HepG2 (cell line): Measurements from ENCODE around the gene PRKG1. TPM values are rescaled to one million over a fixed set of nuclear protein-coding genes. Genes with fewer than 3 reads are reported as not detected.

Experiments used
- ATAC-seq: fragments of 200-7000 bp; cut with Tn5 transposase; 3 replicates; pipeline ENCODE4 v1.9.1; 2020; ENCODE audit warnings: mild to moderate bottlenecking, moderate library complexity
- BruUV-seq: library from RNA; stranded (reverse); fragments of 400-500 nt; replicated peaks from 2 replicates; lab custom pipeline; 2021; lab: Mats Ljungman, UMichigan
- CTCF ChIA-PET: fragments of 300-600 bp; formaldehyde crosslinking; extraction: SDS; loops from one replicate; lab custom pipeline; 2021; ENCODE audit warnings: low total read pairs, inconsistent platforms, low intra/inter-chr PET ratio; lab: Yijun Ruan, JAX
- POLR2A ChIA-PET: fragments of 350-600 bp; sonication (Branson Sonifier 250); formaldehyde crosslinking; loops from one replicate; lab custom pipeline; 2020; ENCODE audit warnings: antibody characterized with exemption, inconsistent platforms; lab: Yijun Ruan, JAX
- DNase-seq: peaks from one replicate; pipeline ENCODE4 v3.0.0-alpha.2; 2015; ENCODE audit warnings: low spot score
- FAIRE-seq: peaks from 3 replicates; lab custom pipeline; 2011; peaks lifted over from hg19 to GRCh38; lab: Jason Lieb, UNC
- H2AFZ ChIP-seq: one replicate; pipeline ENCODE4 v1.6.1; 2011; ENCODE audit warnings: low read length, inconsistent platforms
- H3K27ac ChIP-seq: fragments of 300-600 bp; 3 replicates; pipeline ENCODE4 v1.8.0; 2011; ENCODE audit warnings: mixed run types, mild to moderate bottlenecking, mixed read lengths, low read length, inconsistent platforms; ENCODE audit not compliant: insufficient read depth; ENCODE audit errors: extremely low read length
- H3K27me3 ChIP-seq, 2 experiments: fragments of 200-600 bp in 1 of 2; 2 replicates in 1 of 2; 3 replicates in 1 of 2; pipeline versions ENCODE4 v1.6.0 to v1.8.0; 2011; ENCODE audit warnings: low read length in 2 of 2, mild to moderate bottlenecking in 2 of 2, moderate library complexity in 2 of 2, inconsistent platforms in 1 of 2; ENCODE audit not compliant: insufficient read depth in 2 of 2, control insufficient read depth in 1 of 2
- H3K36me3 ChIP-seq, 2 experiments: fragments of 200-600 bp in 1 of 2; replicated peaks in 1 of 2; 2 replicates in 1 of 2; 3 replicates in 1 of 2; pipeline versions ENCODE4 v1.5.1 to v1.8.0; 2011; ENCODE audit warnings: low read length in 2 of 2, inconsistent platforms in 1 of 2; ENCODE audit not compliant: insufficient read depth in 2 of 2, control insufficient read depth in 1 of 2
- H3K4me1 ChIP-seq: 2 replicates; pipeline ENCODE4 v1.5.1; 2012; ENCODE audit warnings: low read length, inconsistent platforms; ENCODE audit not compliant: insufficient read depth
- H3K4me2 ChIP-seq: 2 replicates; pipeline ENCODE4 v1.6.0; 2011; ENCODE audit warnings: low read depth, low read length, inconsistent platforms
- H3K4me3 ChIP-seq, 3 experiments: fragments of 200-600 bp in 1 of 3; sonication (generic), shearing (Covaris generic) in 1 of 3; replicated peaks in 1 of 3; 2 replicates each; pipeline ENCODE4 v1.5.1; 2011 to 2016; ENCODE audit warnings: low read length in 3 of 3, inconsistent platforms in 2 of 3, low read depth in 2 of 3, mild to moderate bottlenecking in 2 of 3, control low read depth in 1 of 3, mixed read lengths in 1 of 3; ENCODE audit not compliant: insufficient read depth in 1 of 3
- H3K79me2 ChIP-seq: one replicate; pipeline ENCODE4 v1.6.1; 2011; ENCODE audit warnings: low read length, inconsistent platforms; ENCODE audit not compliant: insufficient read depth
- H3K9ac ChIP-seq: 2 replicates; pipeline ENCODE4 v1.6.0; 2011; ENCODE audit warnings: mild to moderate bottlenecking, low read depth, low read length, inconsistent platforms; ENCODE audit not compliant: insufficient read depth
- H3K9me3 ChIP-seq: 2 replicates; pipeline ENCODE4 v1.5.1; 2012; ENCODE audit warnings: mild to moderate bottlenecking, low read length
- H4K20me1 ChIP-seq: 2 replicates; pipeline ENCODE4 v1.6.0; 2011; ENCODE audit warnings: inconsistent platforms, mild to moderate bottlenecking, low read length, moderate library complexity; ENCODE audit not compliant: insufficient read depth
- HDAC2 ChIP-seq: sonication (generic); formaldehyde crosslinking; IDR thresholded peaks from 2 replicates; pipeline ENCODE4 v1.4.0; 2020; ENCODE audit warnings: missing genetic modification reagents
- HNF1B ChIP-seq: sonication (generic); formaldehyde crosslinking; IDR thresholded peaks from 2 replicates; pipeline ENCODE4 v1.5.1; 2020; ENCODE audit warnings: mild to moderate bottlenecking, moderate library complexity, missing genetic modification reagents
- NFIB ChIP-seq: sonication (generic); formaldehyde crosslinking; IDR thresholded peaks from 2 replicates; pipeline ENCODE4 v1.9.0; 2021; ENCODE audit warnings: missing genetic modification reagents, mild to moderate bottlenecking, borderline replicate concordance
- NKX3-1 ChIP-seq: sonication (generic); formaldehyde crosslinking; IDR thresholded peaks from 2 replicates; pipeline ENCODE4 v1.5.0; 2020; ENCODE audit warnings: missing genetic modification reagents
- PITX1 ChIP-seq: sonication (generic); formaldehyde crosslinking; IDR thresholded peaks from 2 replicates; pipeline ENCODE4 v1.5.1; 2020; ENCODE audit warnings: mild to moderate bottlenecking, missing genetic modification reagents
- RFX1 ChIP-seq: fragments of 450-650 bp; IDR thresholded peaks from 2 replicates; pipeline ENCODE4 v1.6.1; 2017
- SKI ChIP-seq: fragments of 450-650 bp; IDR thresholded peaks from one replicate; pipeline ENCODE4 v1.6.1; 2018; ENCODE audit warnings: mild to moderate bottlenecking; ENCODE audit not compliant: partially characterized antibody
- SP140L ChIP-seq: sonication (generic); formaldehyde crosslinking; IDR thresholded peaks from 2 replicates; pipeline ENCODE4 v1.4.0; 2020; ENCODE audit warnings: missing genetic modification reagents, borderline replicate concordance
- ZNF614 ChIP-seq: IDR thresholded peaks from 2 replicates; pipeline ENCODE4 v1.6.1; 2018; ENCODE audit warnings: missing biosample characterization, missing genetic modification reagents, inconsistent platforms, borderline replicate concordance
- ZNF709 ChIP-seq: sonication (generic); formaldehyde crosslinking; IDR thresholded peaks from 2 replicates; pipeline ENCODE4 v1.5.0; 2020; ENCODE audit warnings: mild to moderate bottlenecking, missing genetic modification reagents
- ZSCAN25 ChIP-seq: sonication (generic); formaldehyde crosslinking; IDR thresholded peaks from 2 replicates; pipeline ENCODE4 v1.8.0; 2022; ENCODE audit warnings: mild to moderate bottlenecking, missing genetic modification reagents
- WGBS: methylation state at CpG from one replicate; pipeline ENCODE4 v1.1.6; 2017; ENCODE audit warnings: low lambda C conversion rate; 5-methylcytosine and 5-hydroxymethylcytosine counted together
- in situ Hi-C: cut with HindIII; loops from 2 replicates; pipeline ENCODE4 v1.10.0; 2017; ENCODE audit warnings: low pct_unique_long_range_greater_than_20kb; ENCODE audit not compliant: extremely low pct_ligation_motif_present
- intact Hi-C: fragments of 100-400 bp; cut with micrococcal nuclease; formaldehyde crosslinking; loops from one replicate; pipeline ENCODE4 v1.10.0; 2022; ENCODE audit not compliant: unreplicated experiment
- polyA plus RNA-seq, 8 experiments: library from polyadenylated mRNA; depleted of rRNA in 3 of 8; stranded (reverse) in 7 of 8; unstranded in 1 of 8; fragments of >200 nt; fragmentation: Illumina TruSeq in 4 of 8; extraction: Trizol in 4 of 8; gene quantifications; 2 replicates each; pipeline versions ENCODE4 v1.2.1 to v1.2.3, GENCODE V29; 2011 to 2016; ENCODE audit warnings: low read depth in 4 of 8, missing spikeins in 1 of 8, mixed read lengths in 1 of 8; ENCODE audit not compliant: insufficient read depth in 1 of 8
- total RNA-seq, 5 experiments: library from RNA; depleted of rRNA; stranded (reverse); fragments of >200 nt; fragmentation: Illumina TruSeq; extraction: Trizol; gene quantifications; 2 replicates each; pipeline ENCODE4 v1.2.3, GENCODE V29; 2016; ENCODE audit warnings: low read depth in 1 of 5
- TF ChIP-seq, protein P1 (sequence below): sonication (generic); formaldehyde crosslinking; IDR thresholded peaks from 2 replicates; pipeline ENCODE4 v1.9.0; 2021; ENCODE audit warnings: missing genetic modification reagents, mild to moderate bottlenecking, borderline replicate concordance
- TF ChIP-seq, protein P2 (sequence below): sonication (generic); formaldehyde crosslinking; IDR thresholded peaks from 2 replicates; pipeline ENCODE4 v1.4.0; 2020; ENCODE audit warnings: missing genetic modification reagents

PRKG1 gene
- total and polyA plus RNA-seq, 2 of the 13 experiments (the other 11 are each of a cell fraction or from before 2014, with no cell fraction given) = 0.01 TPM; not detected in 1

DNA sequence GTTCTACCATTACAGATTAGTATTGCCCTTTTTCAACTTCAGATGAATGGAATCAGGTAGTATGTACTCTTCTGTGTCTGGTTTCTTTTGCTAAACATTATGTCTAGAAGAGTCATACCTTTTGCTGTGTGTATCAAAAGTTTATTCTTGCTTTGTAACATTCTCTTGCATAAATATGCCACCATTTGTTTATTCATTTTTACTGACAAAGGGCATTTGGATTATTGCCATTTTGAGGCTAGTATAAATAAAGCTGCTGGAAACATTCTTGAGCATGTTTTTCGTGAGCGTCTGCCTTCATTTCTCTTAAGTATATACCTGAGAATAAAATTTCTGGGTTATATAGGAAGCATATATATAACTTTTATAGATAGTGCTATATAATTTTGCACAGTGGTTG is 746.8 kb downstream of the PRKG1 start:
- POLR2A ChIA-PET = no interaction called here
- DNase-seq = no peak
- CTCF ChIA-PET = no interaction called here
- no peaks in the 10 kb centered on the region for H3K79me2 ChIP-seq
- no peak overlapping the region for H3K4me2 ChIP-seq
- H4K20me1 ChIP-seq = no peaks in the 10 kb centered on the region
- no peaks in the 10 kb centered on the region for H3K36me3 ChIP-seq
- TF ChIP-seq NFIB (CRISPR knock-in tag) (no peak), SP140L (CRISPR knock-in tag) (no peak), PITX1 (CRISPR knock-in tag) (no peak), SKI (no peak), ZNF614 (CRISPR knock-in tag) (no peak), NKX3-1 (CRISPR knock-in tag) (no peak), HDAC2 (no peak), ZNF709 (no peak), RFX1 (no peak), ZSCAN25 (CRISPR knock-in tag) (no peak), HNF1B (no peak)
- TF ChIP-seq, protein P1, sequence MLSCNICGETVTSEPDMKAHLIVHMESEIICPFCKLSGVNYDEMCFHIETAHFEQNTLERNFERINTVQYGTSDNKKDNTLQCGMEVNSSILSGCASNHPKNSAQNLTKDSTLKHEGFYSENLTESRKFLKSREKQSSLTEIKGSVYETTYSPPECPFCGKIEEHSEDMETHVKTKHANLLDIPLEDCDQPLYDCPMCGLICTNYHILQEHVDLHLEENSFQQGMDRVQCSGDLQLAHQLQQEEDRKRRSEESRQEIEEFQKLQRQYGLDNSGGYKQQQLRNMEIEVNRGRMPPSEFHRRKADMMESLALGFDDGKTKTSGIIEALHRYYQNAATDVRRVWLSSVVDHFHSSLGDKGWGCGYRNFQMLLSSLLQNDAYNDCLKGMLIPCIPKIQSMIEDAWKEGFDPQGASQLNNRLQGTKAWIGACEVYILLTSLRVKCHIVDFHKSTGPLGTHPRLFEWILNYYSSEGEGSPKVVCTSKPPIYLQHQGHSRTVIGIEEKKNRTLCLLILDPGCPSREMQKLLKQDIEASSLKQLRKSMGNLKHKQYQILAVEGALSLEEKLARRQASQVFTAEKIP (CRISPR knock-in tag) = no peak
- TF ChIP-seq, protein P2, sequence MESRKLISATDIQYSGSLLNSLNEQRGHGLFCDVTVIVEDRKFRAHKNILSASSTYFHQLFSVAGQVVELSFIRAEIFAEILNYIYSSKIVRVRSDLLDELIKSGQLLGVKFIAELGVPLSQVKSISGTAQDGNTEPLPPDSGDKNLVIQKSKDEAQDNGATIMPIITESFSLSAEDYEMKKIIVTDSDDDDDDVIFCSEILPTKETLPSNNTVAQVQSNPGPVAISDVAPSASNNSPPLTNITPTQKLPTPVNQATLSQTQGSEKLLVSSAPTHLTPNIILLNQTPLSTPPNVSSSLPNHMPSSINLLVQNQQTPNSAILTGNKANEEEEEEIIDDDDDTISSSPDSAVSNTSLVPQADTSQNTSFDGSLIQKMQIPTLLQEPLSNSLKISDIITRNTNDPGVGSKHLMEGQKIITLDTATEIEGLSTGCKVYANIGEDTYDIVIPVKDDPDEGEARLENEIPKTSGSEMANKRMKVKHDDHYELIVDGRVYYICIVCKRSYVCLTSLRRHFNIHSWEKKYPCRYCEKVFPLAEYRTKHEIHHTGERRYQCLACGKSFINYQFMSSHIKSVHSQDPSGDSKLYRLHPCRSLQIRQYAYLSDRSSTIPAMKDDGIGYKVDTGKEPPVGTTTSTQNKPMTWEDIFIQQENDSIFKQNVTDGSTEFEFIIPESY = no peak
- ATAC-seq = no peak
- no TSS peak for BruUV-seq
- H3K27me3 ChIP-seq = no peaks in the 10 kb centered on the region
- no peak overlapping the region for H3K9ac ChIP-seq
- in situ Hi-C loops = no loop called here
- 0% methylated on average over 2 of the region's 2 CpGs for WGBS
- H3K4me3 ChIP-seq = no peak overlapping the region
- intact Hi-C loops = no loop called here
- no peaks in the 10 kb centered on the region for H3K9me3 ChIP-seq
- no peak overlapping the region for H3K27ac ChIP-seq
- no peak overlapping the region for H2AFZ ChIP-seq
- no peaks in the 10 kb centered on the region for H3K4me1 ChIP-seq
- no peak for FAIRE-seq
